Stimulated activated CD8-positive, alpha-beta memory T cell treated with anti-CD3 and anti-CD28 coated beads, Interleukin-7, amount 100 ng/mL, for 24 hours (primary cell): ENCODE measurements around the gene ANKS1A.

Experiments
- DNase-seq: peaks from one replicate; pipeline ENCODE4 v3.0.0-alpha.2; 2020; ENCODE audit warnings: low read depth

Gene ANKS1A

GRCh38 chr6:35070111-35070510 lies 181.1 kb downstream of the ANKS1A start:
- DNase-seq: no peak

GRCh38 chr6:35071347-35071994 lies 182.4 kb downstream of the ANKS1A start:
- DNase-seq: no peak

GRCh38 chr6:35072051-35072697 lies 183.1 kb downstream of the ANKS1A start:
- no peak for DNase-seq

GRCh38 chr6:35072698-35073055 lies 183.6 kb downstream of the ANKS1A start:
- no peak for DNase-seq

- DNase-seq: no peak
Measured at GRCh38 chr6:35073211-35073610, 184.2 kb downstream of the ANKS1A start.

- DNase-seq: no peak
Measured at GRCh38 chr6:35073766-35074471, 184.9 kb downstream of the ANKS1A start.

- DNase-seq: no peak
Measured at GRCh38 chr6:35076997-35077712, 188.1 kb downstream of the ANKS1A start.

GRCh38 chr6:35077713-35078105 lies 188.7 kb downstream of the ANKS1A start:
- no peak for DNase-seq

GRCh38 chr6:35078226-35078850 lies 189.3 kb downstream of the ANKS1A start:
- no peak for DNase-seq

GRCh38 chr6:35078896-35079295 lies 189.8 kb downstream of the ANKS1A start:
- no peak for DNase-seq

- no peak for DNase-seq
Measured at GRCh38 chr6:35079311-35080000, 190.4 kb downstream of the ANKS1A start.

- no peak for DNase-seq
Measured at GRCh38 chr6:35080016-35080680, 191.1 kb downstream of the ANKS1A start.

- no peak for DNase-seq
Measured at GRCh38 chr6:35080821-35081425, 191.9 kb downstream of the ANKS1A start.

- DNase-seq: no peak
Measured at GRCh38 chr6:35081426-35081851, 192.4 kb downstream of the ANKS1A start.

GRCh38 chr6:35082046-35082732 lies 193.1 kb downstream of the ANKS1A start:
- no peak for DNase-seq

GRCh38 chr6:35082733-35083403 lies 193.8 kb downstream of the ANKS1A start:
- DNase-seq: no peak

GRCh38 chr6:35083507-35083906 lies 194.5 kb downstream of the ANKS1A start:
- no peak for DNase-seq

- no peak for DNase-seq
Measured at GRCh38 chr6:35084041-35084491, 195.0 kb downstream of the ANKS1A start.

- DNase-seq: no peak
Measured at GRCh38 chr6:35084511-35085203, 195.6 kb downstream of the ANKS1A start.
